Neural progenitor cell (in vitro differentiated cells): Measurements from ENCODE around the gene MYO3A. TPM values are rescaled to one million over a fixed set of nuclear protein-coding genes. Genes with fewer than 3 reads are reported as not detected.

Experiments
- DNase-seq: peaks from one replicate; pipeline ENCODE4 v3.0.0-alpha.2; 2016; ENCODE audit warnings: low spot score
- H2AFZ ChIP-seq: fragments of 200-600 bp; sonication (generic); replicated peaks from 2 replicates; pipeline ENCODE4 v1.6.1; 2016; ENCODE audit warnings: antibody characterized with exemption
- H3F3A ChIP-seq: fragments of 200-600 bp; sonication (generic); 2 replicates; pipeline ENCODE4 v1.6.1; 2016; ENCODE audit warnings: antibody characterized with exemption, low read depth
- H3K27ac ChIP-seq: fragments of 200-600 bp; sonication (generic); 2 replicates; pipeline ENCODE4 v1.5.1; 2016; ENCODE audit warnings: mild to moderate bottlenecking
- H3K27me3 ChIP-seq: fragments of 200-600 bp; sonication (generic); 2 replicates; pipeline ENCODE4 v1.6.1; 2016; ENCODE audit warnings: mild to moderate bottlenecking, moderate library complexity
- H3K36me3 ChIP-seq: fragments of 200-600 bp; sonication (generic); 2 replicates; pipeline ENCODE4 v1.5.1; 2016
- H3K4me1 ChIP-seq: fragments of 200-600 bp; sonication (generic); 2 replicates; pipeline ENCODE4 v1.6.1; 2016; ENCODE audit warnings: mixed run types
- H3K4me2 ChIP-seq: fragments of 200-600 bp; sonication (generic); 2 replicates; pipeline ENCODE4 v1.6.1; 2016
- H3K4me3 ChIP-seq: fragments of 200-600 bp; sonication (generic); 2 replicates; pipeline ENCODE4 v1.5.1; 2016
- H3K79me2 ChIP-seq: fragments of 200-600 bp; sonication (generic); 2 replicates; pipeline ENCODE4 v1.6.1; 2016; ENCODE audit warnings: low read depth
- H3K9ac ChIP-seq: fragments of 200-600 bp; sonication (generic); 2 replicates; pipeline ENCODE4 v1.6.1; 2016
- H3K9me3 ChIP-seq: fragments of 200-600 bp; sonication (generic); 2 replicates; pipeline ENCODE4 v1.5.1; 2016; ENCODE audit warnings: low read depth
- H4K20me1 ChIP-seq: fragments of 200-600 bp; sonication (generic); 2 replicates; pipeline ENCODE4 v1.6.1; 2016; ENCODE audit warnings: low read depth
- H3K27ac Mint-ChIP-seq: 3 replicates; pipeline ENCODE4 v1.8.0; 2021; ENCODE audit warnings: mixed read lengths
- H3K27me3 Mint-ChIP-seq: 2 replicates; pipeline ENCODE4 v1.8.0; 2022; ENCODE audit warnings: low read depth, mild to moderate bottlenecking, inconsistent platforms, moderate library complexity, mixed read lengths; ENCODE audit not compliant: insufficient read depth
- H3K36me3 Mint-ChIP-seq: 3 replicates; pipeline ENCODE4 v1.8.0; 2021; ENCODE audit warnings: mixed read lengths
- H3K4me1 Mint-ChIP-seq: 3 replicates; pipeline ENCODE4 v1.8.0; 2021; ENCODE audit warnings: mixed read lengths
- H3K4me3 Mint-ChIP-seq: 3 replicates; pipeline ENCODE4 v1.8.0; 2021; ENCODE audit warnings: mild to moderate bottlenecking, moderate library complexity, mixed read lengths
- H3K9me3 Mint-ChIP-seq: 3 replicates; pipeline ENCODE4 v1.8.0; 2020; ENCODE audit warnings: mixed read lengths
- CTCF ChIP-seq: fragments of 200-600 bp; sonication (generic); IDR thresholded peaks from 2 replicates; pipeline ENCODE4 v1.5.1; 2017; ENCODE audit warnings: antibody characterized with exemption, mild to moderate bottlenecking
- EZH2 ChIP-seq: fragments of 200-600 bp; sonication (generic); IDR thresholded peaks from 2 replicates; pipeline ENCODE4 v1.6.1; 2017; ENCODE audit warnings: antibody characterized with exemption, mild to moderate bottlenecking, moderate library complexity
- EZH2phosphoT487 ChIP-seq: fragments of 200-600 bp; sonication (generic); IDR thresholded peaks from 2 replicates; pipeline ENCODE4 v1.6.1; 2017; ENCODE audit warnings: antibody characterized with exemption
- total RNA-seq: library from RNA; depleted of rRNA; stranded (reverse); fragments of >200 nt; gene quantifications from 2 replicates; pipeline ENCODE4 v1.2.3, GENCODE V29; 2015; ENCODE audit warnings: low replicate concordance

The MYO3A gene
- total RNA-seq, 1 donor from 2014 or later = 0.09 TPM

GRCh38 chr10:25974897-25975459 lies 40.9 kb downstream of the MYO3A start:
- H4K20me1 ChIP-seq = no peaks in the 10 kb centered on the region
- H3K27me3 Mint-ChIP-seq = no peaks in the 10 kb centered on the region
- no peak for DNase-seq
- H3K4me1 Mint-ChIP-seq = no peaks in the 10 kb centered on the region
- no peak overlapping the region for H3K27ac ChIP-seq
- no peaks in the 10 kb centered on the region for H3K36me3 ChIP-seq
- H3K9ac ChIP-seq = no peak overlapping the region
- TF ChIP-seq EZH2phosphoT487 (no peak), EZH2 (no peak), CTCF (no peak)
- peaks cover 2% of the 10 kb centered on the region for H3K9me3 Mint-ChIP-seq
- H3K4me2 ChIP-seq = no peak overlapping the region
- no peaks in the 10 kb centered on the region for H3K36me3 Mint-ChIP-seq
- no peaks in the 10 kb centered on the region for H3K9me3 ChIP-seq
- H3K79me2 ChIP-seq = no peaks in the 10 kb centered on the region
- no peaks in the 10 kb centered on the region for H3K27me3 ChIP-seq
- peaks cover 15% of the 10 kb centered on the region for H3K4me1 ChIP-seq
- H3F3A ChIP-seq = no peaks in the 10 kb centered on the region
- H3K4me3 Mint-ChIP-seq = no peak overlapping the region
- no peak overlapping the region for H2AFZ ChIP-seq
- no peak overlapping the region for H3K27ac Mint-ChIP-seq
- H3K4me3 ChIP-seq = no peak overlapping the region

- Histone ChIP-seq H2AFZ (no peak overlapping the region), H3K27me3 (no peaks in the 10 kb centered on the region), H3K4me3 (no peak overlapping the region), H4K20me1 (no peaks in the 10 kb centered on the region), H3K79me2 (no peaks in the 10 kb centered on the region), H3K9me3 (no peaks in the 10 kb centered on the region), H3K4me1 (peaks cover 5% of the 10 kb centered on the region), H3K9ac (no peak overlapping the region), H3K27ac (no peak overlapping the region), H3F3A (no peaks in the 10 kb centered on the region), H3K36me3 (no peaks in the 10 kb centered on the region), H3K4me2 (no peak overlapping the region)
- H3K9me3 Mint-ChIP-seq = peaks cover 9% of the 10 kb centered on the region
- TF ChIP-seq CTCF (no peak), EZH2phosphoT487 (no peak), EZH2 (no peak)
- no peak for DNase-seq
- H3K4me1 Mint-ChIP-seq = no peaks in the 10 kb centered on the region
- no peaks in the 10 kb centered on the region for H3K27me3 Mint-ChIP-seq
- H3K27ac Mint-ChIP-seq = no peak overlapping the region
- H3K4me3 Mint-ChIP-seq = no peak overlapping the region
- peaks cover 6% of the 10 kb centered on the region for H3K36me3 Mint-ChIP-seq
Observed at GRCh38 chr10:25978771-25979170, 44.7 kb downstream of the MYO3A start.

GRCh38 chr10:25982107-25982506 lies 48.1 kb downstream of the MYO3A start:
- Histone ChIP-seq H3K27me3 (no peaks in the 10 kb centered on the region), H3K9me3 (no peaks in the 10 kb centered on the region), H3F3A (no peaks in the 10 kb centered on the region), H3K4me2 (no peak overlapping the region), H3K27ac (no peak overlapping the region), H3K9ac (no peak overlapping the region), H2AFZ (no peak overlapping the region), H3K36me3 (no peaks in the 10 kb centered on the region), H3K79me2 (no peaks in the 10 kb centered on the region), H3K4me1 (no peaks in the 10 kb centered on the region), H4K20me1 (no peaks in the 10 kb centered on the region), H3K4me3 (no peak overlapping the region)
- Mint-ChIP-seq H3K27me3 (no peaks in the 10 kb centered on the region), H3K4me3 (no peak overlapping the region), H3K27ac (no peak overlapping the region), H3K9me3 (peaks cover 10% of the 10 kb centered on the region), H3K4me1 (no peaks in the 10 kb centered on the region), H3K36me3 (peaks cover 6% of the 10 kb centered on the region)
- no peak for TF ChIP-seq CTCF
- TF ChIP-seq EZH2phosphoT487 = no peak
- TF ChIP-seq EZH2 = no peak
- no peak for DNase-seq
